K562 (cell line): Measurements from ENCODE around the gene RAB13. TPM values are rescaled to one million over a fixed set of nuclear protein-coding genes. Genes with fewer than 3 reads are reported as not detected.

ENCODE experiments used
- ELF2 ChIP-seq: fragments of 250-450 bp; sonication (Bioruptor Pico); IDR thresholded peaks from 2 replicates; pipeline ENCODE4 v1.5.0; 2021; ENCODE audit warnings: mild to moderate bottlenecking
- GTF2E2 ChIP-seq: fragments of 200-800 bp; sonication (Bioruptor generic); IDR thresholded peaks from 2 replicates; pipeline ENCODE4 v1.6.1; 2016; ENCODE audit warnings: missing genetic modification characterization, missing compliant biosample characterization
- PHF20 ChIP-seq: fragments of 450-650 bp; IDR thresholded peaks from 2 replicates; pipeline ENCODE4 v1.6.1; 2018; ENCODE audit not compliant: partially characterized antibody
- POLR2AphosphoS5 ChIP-seq: IDR thresholded peaks from 2 replicates; pipeline ENCODE4 v1.6.1; 2011; ENCODE audit warnings: mild to moderate bottlenecking, low read depth, low read length, moderate library complexity; ENCODE audit not compliant: control insufficient read depth, insufficient read depth
- REST ChIP-seq, 2 experiments: fragments of 450-650 bp; formaldehyde crosslinking in 1 of 2; IDR thresholded peaks; 2 replicates each; pipeline versions ENCODE4 v1.4.0 to v1.6.1; 2014 to 2020; ENCODE audit warnings: mild to moderate bottlenecking in 2 of 2, borderline replicate concordance in 1 of 2, low read depth in 1 of 2
- SIN3A ChIP-seq, 2 experiments: fragments of 150-350 bp in 1 of 2; IDR thresholded peaks; 2 replicates each; pipeline ENCODE4 v1.6.1; 2011 to 2016; ENCODE audit warnings: borderline replicate concordance in 2 of 2, low read depth in 2 of 2, low read length in 2 of 2, mild to moderate bottlenecking in 2 of 2, moderate library complexity in 2 of 2; ENCODE audit not compliant: control insufficient read depth in 1 of 2
- SMC3 ChIP-seq: conservative IDR thresholded peaks from 2 replicates; pipeline ENCODE4 v1.6.1; 2011; ENCODE audit warnings: low read depth, low read length, improper control_type of control experiment; ENCODE audit not compliant: insufficient read depth
- ZBED1 ChIP-seq: IDR thresholded peaks from 2 replicates; pipeline ENCODE4 v1.6.1; 2014
- polyA plus RNA-seq, 8 experiments: library from polyadenylated mRNA; depleted of rRNA in 4 of 8; stranded (reverse) in 5 of 8; unstranded in 3 of 8; fragments of >200 nt; fragmentation: Nextera tagmentation in 2 of 8; fragmentation: Illumina TruSeq in 1 of 8; extraction: Ambion mirVana in 2 of 8; extraction: Trizol in 1 of 8; gene quantifications; 2 replicates each; pipeline versions ENCODE4 v1.2.1 to v1.2.3, GENCODE V29; 2011 to 2014; ENCODE audit warnings: inconsistent platforms in 1 of 8, missing spikeins in 1 of 8
- total RNA-seq, 7 experiments: library from RNA; depleted of rRNA in 6 of 7; stranded (reverse); fragments of >200 nt in 6 of 7; fragmentation: Illumina TruSeq in 2 of 7; extraction: Trizol in 2 of 7; gene quantifications; 2 replicates each; pipeline versions ENCODE4 v1.2.1 to v1.2.3, GENCODE V29; 2011 to 2021; ENCODE audit warnings: low replicate concordance in 1 of 7
- TF ChIP-seq, protein P1 (sequence below), 2 experiments: IDR thresholded peaks; 2 replicates each; pipeline ENCODE4 v1.6.1; 2011; ENCODE audit warnings: borderline replicate concordance in 1 of 2, control low read depth in 1 of 2, low read depth in 1 of 2, low read length in 1 of 2, mild to moderate bottlenecking in 1 of 2, mixed read lengths in 1 of 2, moderate library complexity in 1 of 2; ENCODE audit not compliant: insufficient read depth in 1 of 2, insufficient read length in 1 of 2, poor library complexity in 1 of 2, severe bottlenecking in 1 of 2; ENCODE audit errors: extremely low read depth in 1 of 2
- TF ChIP-seq, protein P2 (sequence below): fragments of 200-800 bp; sonication (Bioruptor generic); IDR thresholded peaks from 2 replicates; pipeline ENCODE4 v1.6.1; 2017; ENCODE audit warnings: missing genetic modification characterization, missing compliant biosample characterization

RAB13 gene
- total and polyA plus RNA-seq, 9 of the 15 experiments (the other 6 are each of a cell fraction or from before 2014, with no cell fraction given), result 22.3 to 100 (median 39.8) TPM

- TF ChIP-seq REST (IDR thresholded peaks at IDR 0.05; ENCODE audit: borderline replicate concordance) (no peak; the same call in 1 of the 2 replicates), REST (CRISPR knock-in tag; IDR thresholded peaks at IDR 0.05; ENCODE audit: low read depth) (no peak), ZBED1 (peak; percentile 22; the same call in 1 of the 2 replicates), GTF2E2 (peak; percentile 52; the same call in 1 of the 2 replicates), PHF20 (peak; percentile 59), POLR2AphosphoS5 (peak; percentile 66), ELF2 (CRISPR knock-in tag) (peak; percentile 90), SMC3 (0 out of 2 replicates have a peak, but pooled peaks have one; percentile 3), SIN3A (IDR thresholded peaks at IDR 0.05; ENCODE audit: borderline replicate concordance in 2 of 2, control insufficient read depth in 1 of 2, low read depth in 2 of 2, low read length in 2 of 2) (peak; percentile 61 to 75; a peak in 3 of 4 replicates)
- TF ChIP-seq, protein P1, sequence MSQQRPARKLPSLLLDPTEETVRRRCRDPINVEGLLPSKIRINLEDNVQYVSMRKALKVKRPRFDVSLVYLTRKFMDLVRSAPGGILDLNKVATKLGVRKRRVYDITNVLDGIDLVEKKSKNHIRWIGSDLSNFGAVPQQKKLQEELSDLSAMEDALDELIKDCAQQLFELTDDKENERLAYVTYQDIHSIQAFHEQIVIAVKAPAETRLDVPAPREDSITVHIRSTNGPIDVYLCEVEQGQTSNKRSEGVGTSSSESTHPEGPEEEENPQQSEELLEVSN (IDR thresholded peaks at IDR 0.05; ENCODE audit: borderline replicate concordance in 1 of 2, extremely low read depth in 1 of 2, insufficient read depth in 1 of 2, insufficient read length in 1 of 2, low read depth in 1 of 2, low read length in 1 of 2, poor library complexity in 1 of 2, severe bottlenecking in 1 of 2), result peak in 1 of 2 experiments; percentile 79
- TF ChIP-seq, protein P2, sequence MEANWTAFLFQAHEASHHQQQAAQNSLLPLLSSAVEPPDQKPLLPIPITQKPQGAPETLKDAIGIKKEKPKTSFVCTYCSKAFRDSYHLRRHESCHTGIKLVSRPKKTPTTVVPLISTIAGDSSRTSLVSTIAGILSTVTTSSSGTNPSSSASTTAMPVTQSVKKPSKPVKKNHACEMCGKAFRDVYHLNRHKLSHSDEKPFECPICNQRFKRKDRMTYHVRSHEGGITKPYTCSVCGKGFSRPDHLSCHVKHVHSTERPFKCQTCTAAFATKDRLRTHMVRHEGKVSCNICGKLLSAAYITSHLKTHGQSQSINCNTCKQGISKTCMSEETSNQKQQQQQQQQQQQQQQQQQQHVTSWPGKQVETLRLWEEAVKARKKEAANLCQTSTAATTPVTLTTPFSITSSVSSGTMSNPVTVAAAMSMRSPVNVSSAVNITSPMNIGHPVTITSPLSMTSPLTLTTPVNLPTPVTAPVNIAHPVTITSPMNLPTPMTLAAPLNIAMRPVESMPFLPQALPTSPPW (CRISPR knock-in tag), result peak; percentile 35; the same call in 1 of the 2 replicates
Observed at GRCh38 chr1:153977250-153978240, 8.6 kb downstream of the RAB13 start, which contains the start of gene JTB (continued).
